Measurements from ENCODE around the gene LPP.
"Not testable (repeated sequence)": the region's sequence is repeated elsewhere in the genome, so short reads cannot be mapped to it uniquely, and the experiment has no call there.

The LPP gene

GRCh38 chr3:188128905-188129304, 25.1 kb upstream of the LPP start:
- H3K9me3 Mint-ChIP-seq (ENCODE audit: low read depth) = no peaks in the 10 kb centered on the region
- no peaks in the 10 kb centered on the region for H3K36me3 Mint-ChIP-seq
- H3K27me3 Mint-ChIP-seq = no peaks in the 10 kb centered on the region
- H3K4me1 Mint-ChIP-seq (ENCODE audit: low read depth) = peaks cover 2% of the 10 kb centered on the region
- H3K4me3 Mint-ChIP-seq = no peak overlapping the region
- H3K27ac Mint-ChIP-seq = no peak overlapping the region

- H3K36me3 Mint-ChIP-seq; H3K9me3 Mint-ChIP-seq (ENCODE audit: low read depth); H3K4me1 Mint-ChIP-seq (ENCODE audit: low read depth); H3K27me3 Mint-ChIP-seq; H3K4me3 Mint-ChIP-seq; H3K27ac Mint-ChIP-seq: not testable (repeated sequence)
Observed at GRCh38 chr3:188131023-188131422, 22.9 kb upstream of the LPP start.

- Mint-ChIP-seq H3K9me3 (ENCODE audit: low read depth) (no peaks in the 10 kb centered on the region), H3K36me3 (no peaks in the 10 kb centered on the region), H3K27me3 (no peaks in the 10 kb centered on the region), H3K27ac (no peak overlapping the region), H3K4me1 (ENCODE audit: low read depth) (peaks cover 8% of the 10 kb centered on the region), H3K4me3 (no peak overlapping the region)
Observed at GRCh38 chr3:188133219-188133618, 20.7 kb upstream of the LPP start.

GRCh38 chr3:188133646-188134045, 20.3 kb upstream of the LPP start:
- Mint-ChIP-seq H3K9me3 (ENCODE audit: low read depth) (no peaks in the 10 kb centered on the region), H3K36me3 (no peaks in the 10 kb centered on the region), H3K4me3 (no peak overlapping the region), H3K27me3 (no peaks in the 10 kb centered on the region), H3K27ac (no peak overlapping the region), H3K4me1 (ENCODE audit: low read depth) (peaks cover 9% of the 10 kb centered on the region)

GRCh38 chr3:188134079-188134478, 19.9 kb upstream of the LPP start:
- no peak overlapping the region for H3K27ac Mint-ChIP-seq
- H3K4me3 Mint-ChIP-seq = no peak overlapping the region
- peaks cover 9% of the 10 kb centered on the region for H3K4me1 Mint-ChIP-seq (ENCODE audit: low read depth)
- no peaks in the 10 kb centered on the region for H3K36me3 Mint-ChIP-seq
- H3K27me3 Mint-ChIP-seq = no peaks in the 10 kb centered on the region
- H3K9me3 Mint-ChIP-seq (ENCODE audit: low read depth) = no peaks in the 10 kb centered on the region

GRCh38 chr3:188134856-188135255, 19.1 kb upstream of the LPP start:
- Mint-ChIP-seq H3K4me3 (no peak overlapping the region), H3K4me1 (ENCODE audit: low read depth) (peaks cover 9% of the 10 kb centered on the region), H3K9me3 (ENCODE audit: low read depth) (no peaks in the 10 kb centered on the region), H3K36me3 (no peaks in the 10 kb centered on the region), H3K27me3 (no peaks in the 10 kb centered on the region), H3K27ac (no peak overlapping the region)

GRCh38 chr3:188135271-188135670, 18.7 kb upstream of the LPP start:
- Mint-ChIP-seq H3K27ac (no peak overlapping the region), H3K27me3 (no peaks in the 10 kb centered on the region), H3K4me1 (ENCODE audit: low read depth) (peaks cover 9% of the 10 kb centered on the region), H3K4me3 (no peak overlapping the region), H3K9me3 (ENCODE audit: low read depth) (no peaks in the 10 kb centered on the region), H3K36me3 (no peaks in the 10 kb centered on the region)

- Mint-ChIP-seq H3K27ac (no peak overlapping the region), H3K27me3 (no peaks in the 10 kb centered on the region), H3K36me3 (no peaks in the 10 kb centered on the region), H3K4me3 (no peak overlapping the region), H3K4me1 (ENCODE audit: low read depth) (peaks cover 9% of the 10 kb centered on the region), H3K9me3 (ENCODE audit: low read depth) (no peaks in the 10 kb centered on the region)
Observed at GRCh38 chr3:188137051-188137450, 16.9 kb upstream of the LPP start.

GRCh38 chr3:188139466-188139865, 14.5 kb upstream of the LPP start:
- Mint-ChIP-seq H3K27me3 (no peaks in the 10 kb centered on the region), H3K27ac (no peak overlapping the region), H3K36me3 (no peaks in the 10 kb centered on the region), H3K4me3 (no peak overlapping the region), H3K4me1 (ENCODE audit: low read depth) (peaks cover 9% of the 10 kb centered on the region), H3K9me3 (ENCODE audit: low read depth) (no peaks in the 10 kb centered on the region)

- Mint-ChIP-seq H3K9me3 (ENCODE audit: low read depth) (no peaks in the 10 kb centered on the region), H3K36me3 (no peaks in the 10 kb centered on the region), H3K4me1 (ENCODE audit: low read depth) (peaks cover 15% of the 10 kb centered on the region), H3K4me3 (no peak overlapping the region), H3K27me3 (no peaks in the 10 kb centered on the region), H3K27ac (no peak overlapping the region)
Observed at GRCh38 chr3:188146219-188146618, 7.7 kb upstream of the LPP start.

GRCh38 chr3:188147782-188148181, 6.2 kb upstream of the LPP start:
- H3K27me3 Mint-ChIP-seq = no peaks in the 10 kb centered on the region
- H3K4me1 Mint-ChIP-seq (ENCODE audit: low read depth) = peaks cover 23% of the 10 kb centered on the region
- no peaks in the 10 kb centered on the region for H3K36me3 Mint-ChIP-seq
- no peak overlapping the region for H3K4me3 Mint-ChIP-seq
- no peak overlapping the region for H3K27ac Mint-ChIP-seq
- no peaks in the 10 kb centered on the region for H3K9me3 Mint-ChIP-seq (ENCODE audit: low read depth)

GRCh38 chr3:188148318-188148717, 5.6 kb upstream of the LPP start:
- Mint-ChIP-seq H3K4me1 (ENCODE audit: low read depth) (peaks cover 29% of the 10 kb centered on the region), H3K27ac (no peak overlapping the region), H3K9me3 (ENCODE audit: low read depth) (no peaks in the 10 kb centered on the region), H3K27me3 (no peaks in the 10 kb centered on the region), H3K36me3 (no peaks in the 10 kb centered on the region), H3K4me3 (no peak overlapping the region)

GRCh38 chr3:188149587-188149986, 4.4 kb upstream of the LPP start:
- H3K4me3 Mint-ChIP-seq = no peak overlapping the region

GRCh38 chr3:188150982-188151381, 3.0 kb upstream of the LPP start:
- no peak overlapping the region for H3K27ac Mint-ChIP-seq
- H3K4me1 Mint-ChIP-seq (ENCODE audit: low read depth) = peaks cover 47% of the 10 kb centered on the region
- H3K4me3 Mint-ChIP-seq = no peak overlapping the region
- H3K9me3 Mint-ChIP-seq (ENCODE audit: low read depth) = no peaks in the 10 kb centered on the region
- no peaks in the 10 kb centered on the region for H3K27me3 Mint-ChIP-seq
- H3K36me3 Mint-ChIP-seq = no peaks in the 10 kb centered on the region

More at GRCh38 chr3:188149587-188149986, 4.4 kb upstream of the LPP start:
- Mint-ChIP-seq H3K9me3 (ENCODE audit: low read depth) (no peaks in the 10 kb centered on the region), H3K27me3 (no peaks in the 10 kb centered on the region), H3K4me1 (ENCODE audit: low read depth) (peaks cover 34% of the 10 kb centered on the region), H3K36me3 (no peaks in the 10 kb centered on the region), H3K27ac (no peak overlapping the region)

GRCh38 chr3:188151438-188151837, 2.5 kb upstream of the LPP start:
- Mint-ChIP-seq H3K27me3 (no peaks in the 10 kb centered on the region), H3K27ac (no peak overlapping the region), H3K36me3 (peaks cover 2% of the 10 kb centered on the region), H3K4me1 (ENCODE audit: low read depth) (peaks cover 51% of the 10 kb centered on the region), H3K9me3 (ENCODE audit: low read depth) (no peaks in the 10 kb centered on the region), H3K4me3 (no peak overlapping the region)

- H3K4me3 Mint-ChIP-seq = peak overlapping the region; percentile 89
- H3K27ac Mint-ChIP-seq = peak overlapping the region; percentile 88
- H3K36me3 Mint-ChIP-seq = peaks cover 2% of the 10 kb centered on the region
- H3K9me3 Mint-ChIP-seq (ENCODE audit: low read depth) = no peaks in the 10 kb centered on the region
- H3K27me3 Mint-ChIP-seq = no peaks in the 10 kb centered on the region
- H3K4me1 Mint-ChIP-seq (ENCODE audit: low read depth) = peaks cover 60% of the 10 kb centered on the region
Observed at GRCh38 chr3:188152660-188153436, 1.1 kb upstream of the LPP start.
